Natural killer cell treated with Interleukin-12 subunit alpha and Interleukin-12 subunit beta and Interleukin-15 and Interleukin-18, amount 100 ng/mL, for 72 hours (primary cell): ENCODE data around the gene CHRD. TPM values are rescaled to one million over a fixed set of nuclear protein-coding genes. Genes with fewer than 3 reads are reported as not detected.

Experiments
- ATAC-seq, 2 donors: fragments of 150-1000 bp; cut with Tn5 transposase in 1 of 2; sonication (Bioruptor Pico), chemical (Tn5 transposase) in 1 of 2; 2 replicates each; pipeline ENCODE4 v1.10.0; 2021
- DNase-seq: peaks from one replicate; pipeline ENCODE4 v3.0.0; 2022; ENCODE audit warnings: low spot score
- H3K27ac Mint-ChIP-seq, 2 donors: 1 replicate in 1 of 2; 2 replicates in 1 of 2; pipeline ENCODE4 v1.8.0; 2022; ENCODE audit warnings: mixed read lengths in 2 of 2, mild to moderate bottlenecking in 1 of 2, moderate library complexity in 1 of 2
- H3K27me3 Mint-ChIP-seq, 2 donors: 1 replicate in 1 of 2; 2 replicates in 1 of 2; pipeline ENCODE4 v1.8.0; 2022; ENCODE audit warnings: mixed read lengths in 2 of 2
- H3K36me3 Mint-ChIP-seq: one replicate; pipeline ENCODE4 v1.8.0; 2022; ENCODE audit warnings: mixed read lengths
- H3K4me1 Mint-ChIP-seq, 2 donors: 1 replicate in 1 of 2; 2 replicates in 1 of 2; pipeline ENCODE4 v1.8.0; 2022; ENCODE audit warnings: low read depth in 2 of 2, mixed read lengths in 2 of 2, mild to moderate bottlenecking in 1 of 2
- H3K4me3 Mint-ChIP-seq: one replicate; pipeline ENCODE4 v1.8.0; 2022; ENCODE audit warnings: mixed read lengths
- H3K9me3 Mint-ChIP-seq: 2 replicates; pipeline ENCODE4 v1.8.0; 2022; ENCODE audit warnings: mixed read lengths
- total RNA-seq, 2 donors: library from RNA; stranded (reverse); gene quantifications; one replicate each; pipeline ENCODE4 v1.2.3, GENCODE V29; 2022

CHRD gene
- total RNA-seq, 2 donors from 2014 or later: not detected

DNA sequence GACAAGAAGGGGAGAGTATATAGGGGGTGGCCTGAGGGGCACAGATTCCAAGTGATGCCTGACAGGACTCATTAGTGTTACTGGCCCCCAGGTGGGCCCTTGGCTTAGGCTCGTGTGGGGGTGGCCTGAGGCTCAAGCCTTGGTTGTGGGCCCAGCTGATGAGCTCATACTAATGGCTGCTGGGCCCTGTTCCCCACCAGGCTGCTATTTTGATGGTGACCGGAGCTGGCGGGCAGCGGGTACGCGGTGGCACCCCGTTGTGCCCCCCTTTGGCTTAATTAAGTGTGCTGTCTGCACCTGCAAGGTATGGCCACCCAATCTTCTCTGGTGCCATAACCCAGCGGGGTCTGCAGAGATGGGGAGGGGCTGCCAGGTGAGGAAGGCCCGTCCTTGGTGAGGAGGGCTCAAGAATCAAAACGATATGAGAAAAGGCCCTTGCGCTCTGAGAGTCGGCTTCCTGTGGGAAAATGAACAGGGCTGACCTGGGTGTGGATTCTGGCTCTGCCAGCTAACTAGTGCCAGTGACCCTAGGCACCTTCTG lies 7.4 kb downstream of the CHRD start:
- peaks cover 12 to 19% of the 10 kb centered on the region in 2 donors for H3K27me3 Mint-ChIP-seq
- no peaks in the 10 kb centered on the region for H3K9me3 Mint-ChIP-seq
- no peak overlapping the region for H3K4me3 Mint-ChIP-seq
- no peak overlapping the region for H3K27ac Mint-ChIP-seq
- no peaks in the 10 kb centered on the region for H3K4me1 Mint-ChIP-seq
- H3K36me3 Mint-ChIP-seq: no peaks in the 10 kb centered on the region
- ATAC-seq (no peak), DNase-seq (no peak)

DNA sequence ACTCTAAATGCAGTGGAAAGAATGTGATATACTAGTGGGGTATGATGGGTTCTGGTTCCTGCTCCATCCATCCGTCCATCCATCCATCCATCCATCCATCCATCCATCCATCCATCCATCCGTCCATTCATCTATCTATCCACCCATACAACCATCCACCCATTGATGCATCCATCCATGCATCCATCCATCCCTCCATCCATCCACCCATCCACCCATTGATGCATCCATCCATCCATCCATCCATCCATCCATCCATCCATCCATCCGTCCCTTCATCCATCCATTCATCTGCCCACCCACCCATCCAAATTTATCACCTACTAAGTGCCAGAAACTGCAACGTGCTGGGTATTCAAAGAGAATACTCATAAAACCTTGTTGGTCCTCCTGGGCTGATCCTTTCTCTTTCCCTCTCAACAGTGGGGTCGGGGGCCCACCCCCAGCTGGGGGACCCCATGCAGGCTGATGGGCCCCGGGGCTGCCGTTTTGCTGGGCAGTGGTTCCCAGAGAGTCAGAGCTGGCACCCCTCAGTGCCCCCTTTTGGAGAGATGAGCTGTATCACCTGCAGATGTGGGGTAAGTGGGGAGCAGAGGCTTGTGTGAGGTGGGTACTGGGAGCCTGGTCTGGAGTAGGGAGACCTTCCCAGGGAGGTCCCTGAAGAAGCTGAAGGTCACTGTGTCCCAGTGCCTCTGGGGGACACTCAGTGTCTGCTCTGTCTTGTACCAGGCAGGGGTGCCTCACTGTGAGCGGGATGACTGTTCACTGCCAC lies 8.5 kb downstream of the CHRD start:
- H3K27ac Mint-ChIP-seq: no peak overlapping the region
- peaks cover 12 to 15% of the 10 kb centered on the region in 2 donors for H3K27me3 Mint-ChIP-seq
- no peak overlapping the region for H3K4me3 Mint-ChIP-seq
- no peaks in the 10 kb centered on the region for H3K9me3 Mint-ChIP-seq
- no peaks in the 10 kb centered on the region for H3K4me1 Mint-ChIP-seq
- ATAC-seq (no peak), DNase-seq (no peak)
- H3K36me3 Mint-ChIP-seq: no peaks in the 10 kb centered on the region

- H3K27ac Mint-ChIP-seq: no peak overlapping the region
- ATAC-seq: no peak
These were observed 9.0 kb downstream of the CHRD start for GRCh38 chr3:184388936-184389230.

GRCh38 chr3:184389384-184389783 lies 9.5 kb downstream of the CHRD start:
- H3K36me3 Mint-ChIP-seq: no peaks in the 10 kb centered on the region
- H3K27ac Mint-ChIP-seq: no peak overlapping the region
- ATAC-seq (no peak), DNase-seq (no peak)
- H3K27me3 Mint-ChIP-seq: peaks cover 12 to 19% of the 10 kb centered on the region in 2 donors
- no peaks in the 10 kb centered on the region for H3K9me3 Mint-ChIP-seq
- no peaks in the 10 kb centered on the region for H3K4me1 Mint-ChIP-seq
- no peak overlapping the region for H3K4me3 Mint-ChIP-seq

More at GRCh38 chr3:184388936-184389230, 9.0 kb downstream of the CHRD start:
- no peak overlapping the region for H3K4me3 Mint-ChIP-seq
- no peaks in the 10 kb centered on the region for H3K9me3 Mint-ChIP-seq
- no peak for DNase-seq
- H3K4me1 Mint-ChIP-seq: no peaks in the 10 kb centered on the region
- no peaks in the 10 kb centered on the region for H3K36me3 Mint-ChIP-seq
- H3K27me3 Mint-ChIP-seq: peaks cover 12 to 18% of the 10 kb centered on the region in 2 donors

GRCh38 chr3:184389935-184390528 lies 10.2 kb downstream of the CHRD start:
- H3K4me3 Mint-ChIP-seq: no peak overlapping the region
- no peaks in the 10 kb centered on the region for H3K36me3 Mint-ChIP-seq
- H3K27me3 Mint-ChIP-seq: peaks cover 12 to 16% of the 10 kb centered on the region in 2 donors
- no peak for DNase-seq
- no peaks in the 10 kb centered on the region for H3K9me3 Mint-ChIP-seq
- no peaks in the 10 kb centered on the region for H3K4me1 Mint-ChIP-seq
- no peak for ATAC-seq
- H3K27ac Mint-ChIP-seq: no peak overlapping the region

DNA sequence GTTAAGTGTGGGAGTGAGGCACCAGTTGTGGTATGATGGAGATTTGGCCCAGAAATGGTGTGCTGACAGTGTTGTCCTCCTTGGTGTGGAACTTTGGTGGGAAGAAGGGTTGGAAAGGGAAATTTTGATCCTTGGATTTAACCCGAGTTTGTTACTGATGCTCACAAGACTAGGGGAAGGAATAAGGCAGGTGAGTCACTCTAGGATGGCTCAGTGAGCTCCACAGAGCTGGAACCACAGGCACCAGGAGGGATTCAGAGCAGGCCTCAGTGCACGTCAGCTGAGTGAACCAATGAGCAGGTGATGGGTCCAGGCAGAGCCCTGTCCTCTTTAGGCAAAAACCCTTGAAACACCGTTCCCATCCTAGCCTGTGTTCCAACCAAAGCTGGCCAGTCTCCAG lies 11.4 kb downstream of the CHRD start:
- H3K36me3 Mint-ChIP-seq: no peaks in the 10 kb centered on the region
- H3K4me1 Mint-ChIP-seq: no peaks in the 10 kb centered on the region
- ATAC-seq: no peak
- no peak overlapping the region for H3K27ac Mint-ChIP-seq
- peaks cover 12 to 15% of the 10 kb centered on the region in 2 donors for H3K27me3 Mint-ChIP-seq
- H3K4me3 Mint-ChIP-seq: no peak overlapping the region
- H3K9me3 Mint-ChIP-seq: no peaks in the 10 kb centered on the region
- no peak for DNase-seq

DNA sequence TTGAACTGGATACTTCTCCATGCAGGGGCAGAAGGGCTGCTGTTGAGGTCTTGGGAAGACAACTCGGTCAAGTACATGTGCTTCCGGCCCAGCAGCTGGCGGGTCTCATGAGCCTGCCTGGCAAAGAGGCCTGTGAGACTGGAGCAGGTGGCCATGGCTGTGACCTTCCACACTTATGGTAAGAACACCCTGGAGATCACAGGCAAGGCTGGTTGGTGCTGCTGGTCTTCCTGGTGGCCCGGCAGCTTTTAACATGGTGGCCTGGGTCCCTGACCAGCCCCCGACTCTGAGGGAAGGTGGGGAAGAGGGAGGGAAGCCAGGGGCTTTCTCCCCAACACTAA lies 15.4 kb downstream of the CHRD start:
- Mint-ChIP-seq H3K27ac (no peak overlapping the region), H3K36me3 (no peaks in the 10 kb centered on the region), H3K4me1 (no peaks in the 10 kb centered on the region), H3K4me3 (no peak overlapping the region), H3K27me3 (peaks cover 18 to 20% of the 10 kb centered on the region in 2 donors), H3K9me3 (no peaks in the 10 kb centered on the region)
- DNase-seq (no peak), ATAC-seq (no peak)

GRCh38 chr3:184399410-184399809 lies 19.6 kb downstream of the CHRD start:
- Mint-ChIP-seq H3K27ac (no peak overlapping the region), H3K4me1 (no peaks in the 10 kb centered on the region), H3K36me3 (no peaks in the 10 kb centered on the region), H3K4me3 (no peak overlapping the region), H3K27me3 (peaks cover 23% of the 10 kb centered on the region in 2 donors), H3K9me3 (no peaks in the 10 kb centered on the region)
- no peak for DNase-seq
- no peak for ATAC-seq

GRCh38 chr3:184405075-184406030 lies 25.5 kb downstream of the CHRD start:
- ATAC-seq (no peak), DNase-seq (no peak)
- Mint-ChIP-seq H3K27me3 (peaks cover 13 to 15% of the 10 kb centered on the region in 2 donors), H3K9me3 (no peaks in the 10 kb centered on the region), H3K4me3 (no peak overlapping the region), H3K36me3 (no peaks in the 10 kb centered on the region), H3K4me1 (no peaks in the 10 kb centered on the region), H3K27ac (no peak overlapping the region)

DNA sequence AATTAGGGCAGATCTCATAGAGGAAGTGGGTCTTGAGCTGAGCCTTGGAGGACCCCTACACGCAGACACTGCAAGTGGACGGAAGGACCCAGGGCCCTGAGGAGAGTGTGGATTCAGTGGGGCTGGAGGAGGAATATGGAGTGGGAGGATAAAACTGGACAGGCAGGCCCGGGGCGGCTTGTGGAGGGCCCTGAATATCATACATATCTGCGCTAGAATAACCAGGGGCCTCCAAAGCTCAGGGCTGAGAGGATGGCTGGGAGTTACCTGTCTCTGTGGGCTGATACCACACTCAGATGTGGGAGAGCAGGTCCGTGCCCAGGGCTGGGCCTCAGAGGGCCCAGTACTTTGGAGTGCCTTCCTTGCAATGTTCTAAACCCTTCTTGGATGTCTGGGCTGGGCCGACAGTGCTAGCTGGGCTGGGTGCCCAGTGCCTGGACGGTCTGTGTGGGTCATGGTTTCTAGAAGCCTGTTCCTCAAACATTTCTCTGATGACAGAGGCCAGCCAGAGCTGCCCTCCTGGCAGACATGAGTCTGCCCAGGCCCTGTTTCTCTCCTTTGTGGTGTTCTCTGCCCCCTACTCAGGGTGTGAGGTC lies 29.6 kb downstream of the CHRD start:
- no peaks in the 10 kb centered on the region for H3K36me3 Mint-ChIP-seq
- H3K27ac Mint-ChIP-seq: no peak overlapping the region
- no peaks in the 10 kb centered on the region for H3K4me1 Mint-ChIP-seq
- DNase-seq: no peak
- no peaks in the 10 kb centered on the region for H3K9me3 Mint-ChIP-seq
- H3K27me3 Mint-ChIP-seq: no peaks in the 10 kb centered on the region
- no peak overlapping the region for H3K4me3 Mint-ChIP-seq
- ATAC-seq: peak; percentile 22 to 29

DNA sequence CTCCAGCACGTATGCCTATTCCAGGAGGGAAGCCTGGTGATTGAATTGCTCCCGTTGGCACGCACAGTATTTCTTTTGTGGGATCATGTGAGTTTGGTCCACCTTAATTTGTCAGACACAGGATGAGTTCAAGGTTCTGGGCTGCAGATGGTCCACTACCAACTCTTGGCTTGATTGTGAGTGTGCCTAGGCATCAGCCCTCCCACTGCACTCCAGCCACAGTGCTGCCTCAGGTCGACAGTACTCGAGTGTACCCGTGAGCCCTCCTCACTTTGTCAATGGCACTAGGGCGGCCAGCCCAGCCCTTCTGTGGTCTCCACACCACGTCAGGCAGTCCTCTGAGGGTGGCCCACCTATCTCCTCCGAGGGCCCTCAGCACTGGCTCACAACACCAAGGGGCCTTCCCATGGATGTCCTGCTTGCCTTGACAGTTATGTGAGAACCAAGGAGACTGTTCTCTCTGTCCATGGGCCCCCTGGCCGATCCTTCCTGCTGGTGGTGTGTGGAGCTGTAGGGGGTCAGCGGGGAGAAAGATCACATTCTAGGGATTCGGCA lies 30.2 kb downstream of the CHRD start:
- Mint-ChIP-seq H3K27me3 (no peaks in the 10 kb centered on the region), H3K36me3 (no peaks in the 10 kb centered on the region), H3K4me3 (no peak overlapping the region), H3K27ac (no peak overlapping the region), H3K9me3 (no peaks in the 10 kb centered on the region), H3K4me1 (no peaks in the 10 kb centered on the region)
- ATAC-seq: peak in 1 of 2 donors; percentile 42
- no peak for DNase-seq

DNA sequence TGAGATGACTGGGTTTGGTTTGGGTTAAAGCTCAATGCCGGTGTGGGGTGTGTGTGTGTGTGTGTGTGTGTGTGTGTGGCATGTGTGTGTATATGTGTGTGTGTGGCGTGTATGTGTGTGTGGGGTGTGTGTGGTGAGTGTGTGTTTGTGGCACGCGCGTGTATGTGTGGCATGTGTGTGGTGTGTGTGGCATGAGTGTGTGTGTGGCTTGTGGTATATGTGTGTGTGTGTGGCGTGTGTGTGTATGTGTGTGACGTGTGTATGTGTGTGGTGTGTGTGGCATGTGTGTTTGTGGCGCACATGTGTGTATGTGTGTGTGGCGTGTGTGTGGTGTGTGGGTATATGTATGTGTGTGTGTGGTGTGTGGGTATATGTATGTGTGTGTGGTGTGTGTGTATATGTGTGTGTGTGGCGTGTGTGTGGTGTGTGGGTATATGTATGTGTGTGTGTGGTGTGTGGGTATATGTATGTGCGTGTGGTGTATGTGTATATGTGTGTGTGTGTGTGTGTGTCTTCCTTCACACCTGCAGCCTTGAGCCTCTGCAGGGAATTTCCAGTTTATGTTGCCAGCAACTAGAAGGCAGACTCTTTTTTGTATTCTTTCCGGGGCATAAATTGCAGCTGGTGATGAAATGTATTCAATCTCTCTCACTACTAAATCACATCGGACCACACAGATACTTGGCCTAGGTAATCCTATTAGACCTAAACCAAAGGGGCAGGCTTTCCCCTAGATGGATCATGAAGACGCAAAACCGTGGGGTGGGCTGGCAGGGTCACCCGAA lies 34.8 kb downstream of the CHRD start:
- no peak overlapping the region for H3K27ac Mint-ChIP-seq
- no peaks in the 10 kb centered on the region for H3K36me3 Mint-ChIP-seq
- H3K4me1 Mint-ChIP-seq: no peaks in the 10 kb centered on the region
- no peak overlapping the region for H3K4me3 Mint-ChIP-seq
- ATAC-seq (peak in 1 of 2 donors; percentile 11), DNase-seq (no peak)
- H3K27me3 Mint-ChIP-seq: no peaks in the 10 kb centered on the region
- H3K9me3 Mint-ChIP-seq: no peaks in the 10 kb centered on the region

DNA sequence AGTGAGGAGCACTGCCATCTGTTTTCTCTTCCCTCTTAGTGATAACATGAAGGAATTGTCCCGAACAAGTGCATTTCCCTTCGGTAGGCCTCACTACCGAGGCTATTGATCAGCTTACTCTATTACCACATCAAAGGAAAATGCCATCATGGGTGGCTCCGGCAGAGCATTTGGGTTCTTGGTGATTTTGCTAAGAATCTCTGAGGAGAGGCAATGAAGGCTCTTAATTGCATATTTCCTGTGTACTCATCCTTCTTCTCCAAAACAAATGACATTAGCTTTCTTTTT lies 35.3 kb downstream of the CHRD start:
- no peaks in the 10 kb centered on the region for H3K9me3 Mint-ChIP-seq
- H3K4me1 Mint-ChIP-seq: no peaks in the 10 kb centered on the region
- no peaks in the 10 kb centered on the region for H3K27me3 Mint-ChIP-seq
- DNase-seq: no peak
- ATAC-seq: no peak
- no peak overlapping the region for H3K27ac Mint-ChIP-seq
- H3K36me3 Mint-ChIP-seq: no peaks in the 10 kb centered on the region
- no peak overlapping the region for H3K4me3 Mint-ChIP-seq
